Inflammatory macrophage (primary cell): ENCODE data around the gene PRELID2.
A peak's percentile ranks its signal among the peaks of the same experiment; 100 is the strongest.
"Not testable (repeated sequence)": the region's sequence is repeated elsewhere in the genome, so short reads cannot be mapped to it uniquely, and the experiment has no call there.

ENCODE experiments used
- DNase-seq, 2 donors: peaks; one replicate each; pipeline ENCODE4 v3.0.0-alpha.2; 2020 to 2022
- total RNA-seq, 18 experiments: gene quantifications; one replicate each; lab custom pipeline; 2026; ENCODE audit warnings: mixed read lengths in 6 of 18, inconsistent platforms in 2 of 18; lab: John Stamatoyannopoulos, UW

The PRELID2 gene
- 0.91 to 4.8 (median 2.8) reads per million in 18 experiments for total RNA-seq

- peak; percentile 86 to 91 for DNase-seq
These were observed at the start of gene PRELID2 for GRCh38 chr5:145834917-145835847. PRELID2 (minus strand) TSS chr5:145835342; CDS start chr5:145835251, 91 bp downstream.

DNA sequence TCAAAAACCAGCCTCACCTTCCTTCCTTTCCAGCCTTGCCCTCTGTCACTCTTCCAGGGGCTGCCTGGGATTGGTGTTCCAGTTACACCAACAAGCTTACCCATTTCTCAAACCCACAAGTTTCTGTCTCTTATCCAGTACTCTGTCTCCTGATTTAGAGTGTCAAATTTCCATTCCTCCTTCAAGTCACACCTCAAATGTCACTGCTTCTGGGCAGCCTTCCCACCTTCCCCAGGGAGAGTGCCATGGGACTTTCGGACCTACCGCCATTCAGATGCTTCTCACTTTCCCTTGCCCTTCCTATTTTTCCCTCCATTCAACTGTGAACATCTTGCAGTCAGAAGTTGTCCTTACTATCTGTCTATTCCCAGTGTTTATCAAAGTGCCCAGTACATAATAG, 39.6 kb upstream of the PRELID2 start:
- DNase-seq = no peak

DNA sequence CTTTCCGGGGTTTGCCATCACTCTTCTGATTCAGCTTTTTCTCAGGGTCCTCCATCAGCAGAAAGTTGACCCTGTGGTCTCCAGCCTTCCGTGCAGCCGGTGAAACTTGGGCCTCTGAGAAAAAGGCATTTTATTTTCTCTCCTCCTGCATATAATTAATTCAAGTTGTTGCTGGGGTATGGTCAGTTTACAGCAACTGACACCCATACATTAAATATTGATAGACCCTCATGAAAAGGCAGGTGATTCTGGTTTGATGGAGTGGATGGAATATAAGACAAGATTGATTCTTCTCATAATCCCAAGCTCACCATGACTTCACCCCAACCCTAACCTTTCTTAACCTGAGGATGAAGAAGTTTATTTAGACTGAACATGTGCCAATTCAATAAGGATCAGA, 37.8 kb upstream of the PRELID2 start, which contains the start of gene GRXCR2:
GRXCR2 (minus strand) TSS at position 101 of the 400 bp plus-strand sequence; CDS start at position 55, 46 bp downstream.
- DNase-seq = no peak

DNA sequence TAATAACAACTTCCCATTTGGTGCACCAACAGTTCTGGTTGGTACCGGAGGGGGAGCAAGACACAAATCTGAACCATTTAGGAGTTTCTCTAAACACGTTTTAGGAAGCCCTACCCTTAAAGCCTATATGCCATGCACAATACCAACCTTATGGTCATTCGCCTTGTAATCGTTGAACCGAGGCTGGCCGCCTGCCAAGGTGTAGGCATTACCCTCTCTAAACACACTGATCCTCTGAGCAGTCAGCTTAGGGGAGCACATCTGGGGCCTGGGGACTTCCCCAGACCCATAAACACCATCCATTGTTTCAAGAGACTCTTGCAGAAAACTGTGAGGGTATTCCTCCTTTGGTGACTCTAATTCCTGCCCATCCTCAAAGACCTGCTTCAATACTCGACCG, 37.3 kb upstream of the PRELID2 start:
- DNase-seq = no peak

DNA sequence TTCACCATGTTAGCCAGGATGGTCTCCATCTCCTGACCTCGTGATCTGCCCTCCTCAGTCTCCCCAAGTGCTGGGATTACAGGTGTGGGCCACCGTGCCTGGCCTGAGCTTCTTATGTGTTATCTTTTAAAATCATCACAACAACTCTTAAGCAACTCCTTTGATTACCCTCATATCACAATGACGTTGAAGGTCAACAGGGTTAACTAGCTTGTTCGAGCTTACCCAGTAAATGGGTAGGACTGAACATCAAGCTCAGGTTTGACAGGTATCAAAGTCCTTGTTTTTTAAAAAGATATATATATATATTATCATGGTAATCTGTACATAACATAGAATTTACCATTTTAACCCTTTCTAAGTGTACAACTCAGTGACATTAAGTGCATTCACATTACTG, 34.6 kb upstream of the PRELID2 start:
- DNase-seq = no peak

GRCh38 chr5:145867806-145868205, 32.7 kb upstream of the PRELID2 start:
- DNase-seq = no peak

GRCh38 chr5:145864432-145864831, 29.3 kb upstream of the PRELID2 start:
- not testable (repeated sequence) for DNase-seq

GRCh38 chr5:145863003-145863402, 27.9 kb upstream of the PRELID2 start:
- DNase-seq = no peak

DNA sequence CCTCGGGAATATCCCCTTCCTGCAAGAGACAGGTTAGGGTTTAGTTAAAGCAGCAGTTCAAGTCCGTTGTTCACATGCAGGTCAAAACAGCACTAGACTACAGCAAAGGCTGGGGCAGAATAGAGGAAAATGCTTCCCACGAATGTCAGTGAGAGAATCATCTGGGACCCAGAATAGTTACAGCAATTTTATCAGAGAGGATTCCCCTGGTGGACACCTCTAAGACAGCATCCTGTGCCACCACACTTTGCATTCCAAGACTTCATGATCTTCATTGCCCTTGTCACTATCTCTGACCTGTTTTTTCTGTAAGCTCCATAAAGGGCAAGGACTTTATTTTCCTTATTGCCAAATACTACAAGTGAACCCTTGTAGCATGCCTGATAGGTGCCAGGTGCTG, 24.8 kb upstream of the PRELID2 start:
- no peak for DNase-seq

DNA sequence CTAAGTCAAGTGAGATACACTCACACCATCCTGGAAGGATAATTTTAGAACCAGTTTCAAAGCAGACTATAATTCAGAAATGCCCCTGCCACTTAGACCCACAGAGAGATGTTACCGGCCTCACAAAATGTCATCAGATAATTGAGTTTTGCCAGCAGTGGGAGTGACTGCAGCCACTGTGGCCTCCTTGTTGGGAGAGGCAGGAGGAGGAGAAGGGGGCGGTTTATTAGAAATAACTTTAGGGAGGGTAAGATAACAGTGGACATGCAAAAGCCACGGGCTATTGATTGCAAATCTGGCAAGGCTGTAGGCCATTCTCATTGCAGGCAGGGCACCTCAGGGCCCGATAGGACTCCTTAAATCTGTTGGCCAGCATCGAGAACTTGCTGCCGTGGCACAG, 24.3 kb upstream of the PRELID2 start:
- no peak for DNase-seq

DNA sequence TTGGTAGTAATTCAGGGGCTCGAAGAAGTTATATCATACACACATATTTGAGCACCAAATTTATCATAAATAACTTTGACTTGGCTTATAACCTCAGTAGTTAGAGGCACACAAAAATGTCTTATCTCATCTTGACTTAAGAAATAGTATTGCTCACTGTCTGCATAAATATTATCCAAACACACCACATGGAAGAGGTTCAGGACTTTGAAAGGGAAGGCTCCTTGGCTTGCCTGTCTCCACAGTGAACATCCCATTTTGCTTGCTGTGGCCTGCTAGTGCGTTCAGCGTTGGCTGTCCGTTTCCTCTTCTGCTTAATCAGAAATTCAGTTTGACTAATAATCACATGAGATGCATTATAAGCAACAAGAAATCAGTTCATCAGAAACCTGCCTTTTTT, 23.8 kb upstream of the PRELID2 start:
- peak; percentile 6 to 62 for DNase-seq

- DNase-seq = peak; percentile 14 to 74
These were observed 21.2 kb upstream of the PRELID2 start for GRCh38 chr5:145856285-145856818.

- DNase-seq = no peak
These were observed 20.7 kb upstream of the PRELID2 start for GRCh38 chr5:145855763-145856267.

- DNase-seq = peak; percentile 39 to 69
These were observed 19.6 kb upstream of the PRELID2 start for GRCh38 chr5:145854651-145855258.

DNA sequence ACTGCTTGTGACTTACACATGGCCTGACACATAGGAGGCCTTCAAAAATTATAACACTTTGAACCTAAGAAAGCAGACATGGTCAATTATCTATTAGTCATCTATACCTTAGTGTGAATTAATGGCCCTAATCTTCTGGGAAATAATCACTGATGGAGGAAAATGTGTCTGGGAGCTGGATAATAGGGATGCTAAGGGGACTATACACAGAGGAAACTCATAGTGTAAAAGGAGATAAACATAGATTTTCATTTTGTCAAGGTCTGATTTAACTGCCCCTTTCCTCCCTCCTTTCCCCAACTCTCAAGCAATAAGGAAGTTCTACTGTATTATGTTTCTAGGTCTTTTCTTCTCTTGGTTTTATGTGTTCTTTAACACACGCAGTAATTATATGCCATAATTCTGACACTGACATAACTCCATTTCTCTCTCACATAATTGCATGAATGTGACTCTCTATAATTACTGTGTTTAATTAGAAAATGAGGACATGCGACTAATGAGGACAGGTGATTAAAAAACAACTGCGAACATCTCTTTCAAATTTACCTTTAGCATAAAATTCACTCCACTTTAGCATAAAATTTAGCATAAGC, 18.7 kb upstream of the PRELID2 start:
- DNase-seq = no peak

DNA sequence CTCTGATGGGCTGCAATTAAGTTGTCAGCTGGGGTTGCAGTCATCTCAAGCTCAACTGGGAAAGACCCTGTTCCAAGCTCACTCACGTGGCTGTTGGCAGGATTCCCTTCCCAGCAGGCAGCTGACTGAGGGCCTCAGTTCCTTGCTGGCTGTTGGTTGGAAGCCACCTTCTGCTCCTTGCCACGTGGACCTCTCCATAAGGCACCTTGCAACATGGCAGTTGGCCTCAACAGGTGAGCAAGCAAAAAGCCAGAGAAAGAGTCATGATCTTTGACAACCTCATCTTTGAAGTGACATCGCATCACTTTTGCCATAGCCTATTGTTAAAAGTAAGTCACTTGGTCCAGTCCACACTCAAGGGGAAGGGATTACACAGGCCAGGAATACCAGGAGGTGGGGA, 17.8 kb upstream of the PRELID2 start:
- no peak for DNase-seq

DNA sequence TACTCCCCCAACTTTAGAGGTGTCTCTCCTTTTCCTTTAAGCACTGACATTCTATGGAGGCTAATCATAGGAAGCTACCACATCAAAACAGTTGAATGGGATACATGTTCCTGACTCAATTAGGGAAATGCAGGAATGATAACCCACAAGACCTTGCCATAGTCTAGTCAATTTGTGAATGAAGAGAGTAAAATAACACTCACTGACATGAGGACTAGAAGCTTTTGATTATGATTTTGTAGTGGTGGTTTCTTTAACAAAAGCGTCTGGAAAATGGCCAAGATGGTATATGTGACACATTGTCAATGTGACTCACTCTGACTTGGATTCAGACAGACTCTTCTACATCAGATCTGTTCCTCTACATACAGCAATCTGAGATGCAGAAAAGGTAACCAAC, 13.7 kb upstream of the PRELID2 start:
- DNase-seq = no peak

DNA sequence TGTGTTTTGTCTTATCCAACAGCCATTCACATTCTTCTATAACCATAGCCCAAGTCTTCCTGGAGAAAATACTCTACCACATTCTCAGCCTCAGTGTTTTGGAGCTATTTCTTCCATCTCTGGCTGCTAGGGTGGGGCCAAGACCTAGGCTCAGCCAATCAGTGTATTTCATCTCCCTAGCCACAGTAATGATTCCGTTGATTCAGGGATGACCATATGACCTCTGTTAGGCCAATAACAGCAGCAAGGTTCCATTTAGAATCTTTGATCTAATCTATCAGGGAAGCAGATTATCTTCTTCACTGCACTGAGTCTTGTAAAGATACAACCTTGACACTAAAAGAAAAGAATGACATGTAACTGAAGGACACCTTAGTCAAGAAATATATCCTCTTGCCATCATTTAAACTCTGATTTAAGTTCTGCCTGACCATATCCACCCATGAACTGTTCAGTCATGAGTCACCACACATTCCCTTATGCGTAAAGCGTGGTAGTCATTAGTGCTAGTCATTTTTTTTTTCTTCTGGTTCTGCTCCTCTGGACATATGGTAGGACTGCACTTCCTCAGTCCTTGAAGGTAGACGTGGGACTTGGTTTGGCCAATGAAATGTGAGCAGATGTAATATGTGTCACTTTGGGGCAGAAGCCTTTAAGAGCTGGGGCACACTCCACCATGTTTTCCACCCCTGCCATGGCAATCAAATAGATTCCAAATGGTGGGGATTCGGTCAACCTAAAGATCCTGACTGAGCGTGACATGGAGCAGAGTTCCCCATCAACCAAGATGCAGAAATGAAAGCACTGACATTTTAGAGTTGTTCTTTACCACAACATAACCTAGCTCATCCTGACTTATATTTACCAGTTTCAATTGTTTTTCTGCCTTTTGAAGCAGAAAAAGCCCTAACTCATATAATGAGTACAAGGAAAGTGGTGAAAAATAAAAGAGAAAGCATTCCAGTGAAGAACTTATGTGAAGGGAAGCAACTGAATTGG, 12.7 kb upstream of the PRELID2 start:
- DNase-seq = no peak

GRCh38 chr5:145846081-145846480, 10.9 kb upstream of the PRELID2 start:
- no peak for DNase-seq

- DNase-seq = no peak
These were observed 6.2 kb upstream of the PRELID2 start for GRCh38 chr5:145841299-145841698.

DNA sequence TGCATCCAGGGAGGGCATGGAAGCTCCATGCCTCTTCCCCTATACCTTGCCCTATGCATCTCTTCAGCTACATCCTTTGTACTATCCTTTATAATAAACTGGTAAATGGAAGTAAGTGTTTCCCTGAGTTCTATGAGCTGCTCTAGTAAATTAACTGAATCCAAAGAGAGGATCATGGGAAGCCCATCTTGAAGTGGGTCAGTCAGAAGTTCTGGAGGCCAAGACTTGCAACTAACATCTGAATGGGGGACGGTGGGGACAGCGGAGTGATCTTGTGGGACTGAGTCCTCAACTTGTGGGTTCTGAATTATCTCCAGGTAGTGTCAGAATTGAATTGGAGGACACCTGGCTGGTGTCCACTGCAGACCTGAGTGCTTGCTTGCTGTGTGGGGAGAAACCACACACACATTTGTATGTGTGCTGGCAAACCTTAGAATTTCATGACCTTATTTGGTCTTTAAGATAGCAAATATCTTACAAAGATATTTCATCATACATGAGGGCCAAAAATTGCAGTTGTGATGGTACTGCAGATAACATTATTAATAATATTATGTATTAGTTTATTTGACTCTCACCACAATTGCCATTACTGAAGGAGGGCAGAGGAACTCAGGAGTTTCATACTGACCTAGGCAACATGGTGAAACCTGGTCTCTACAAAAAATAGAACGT, 5.5 kb upstream of the PRELID2 start:
- DNase-seq = no peak
